22Rv1 (cell line): ENCODE measurements around the gene CCDC201.
A peak's percentile ranks its signal among the peaks of the same experiment; 100 is the strongest.

Source experiments
- H3K27ac ChIP-seq: fragments of 450-650 bp; 2 replicates; pipeline ENCODE4 v1.5.1; 2017
- CTCF ChIP-seq: fragments of 450-650 bp; IDR thresholded peaks from 2 replicates; pipeline ENCODE4 v1.5.1; 2017; ENCODE audit warnings: mild to moderate bottlenecking
- ZFX ChIP-seq: fragments of 450-650 bp; IDR thresholded peaks from 2 replicates; pipeline ENCODE4 v1.6.1; 2017; ENCODE audit warnings: antibody characterized with exemption, borderline replicate concordance

CCDC201 gene

GRCh38 chr7:45893996-45894664 lies 21.2 kb upstream of the CCDC201 start:
- no peak overlapping the region for H3K27ac ChIP-seq
- TF ChIP-seq ZFX (no peak), CTCF (no peak)

DNA sequence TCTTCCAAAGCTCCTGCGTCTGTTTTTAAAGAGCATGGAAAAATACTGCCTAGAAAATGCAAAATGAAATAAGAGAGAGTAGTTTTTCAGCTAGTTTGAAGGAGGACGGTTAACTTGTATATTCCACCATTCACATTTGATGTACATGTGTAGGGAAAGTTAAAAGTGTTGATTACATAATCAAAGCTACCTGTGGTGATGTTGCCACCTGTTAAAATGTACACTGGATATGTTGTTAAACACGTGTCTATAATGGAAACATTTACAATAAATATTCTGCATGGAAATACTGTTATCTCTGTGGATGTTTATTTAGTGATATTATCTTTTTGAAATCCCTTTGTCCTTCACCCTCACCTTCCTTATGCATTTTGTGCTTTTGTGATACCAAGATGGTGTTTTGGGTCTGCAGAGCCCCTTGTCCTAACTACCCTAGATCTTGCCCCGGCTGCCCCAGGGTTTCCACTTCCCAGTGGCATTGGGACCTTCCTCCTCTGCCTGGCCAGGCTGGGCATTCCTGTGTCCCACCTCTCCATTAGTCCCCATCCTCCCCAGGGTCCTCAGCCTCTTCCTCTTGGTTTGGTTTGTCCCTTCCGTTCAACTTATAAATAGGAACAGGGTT lies 20.6 kb upstream of the CCDC201 start:
- TF ChIP-seq CTCF, result no peak
- no peak for TF ChIP-seq ZFX
- no peak overlapping the region for H3K27ac ChIP-seq

DNA sequence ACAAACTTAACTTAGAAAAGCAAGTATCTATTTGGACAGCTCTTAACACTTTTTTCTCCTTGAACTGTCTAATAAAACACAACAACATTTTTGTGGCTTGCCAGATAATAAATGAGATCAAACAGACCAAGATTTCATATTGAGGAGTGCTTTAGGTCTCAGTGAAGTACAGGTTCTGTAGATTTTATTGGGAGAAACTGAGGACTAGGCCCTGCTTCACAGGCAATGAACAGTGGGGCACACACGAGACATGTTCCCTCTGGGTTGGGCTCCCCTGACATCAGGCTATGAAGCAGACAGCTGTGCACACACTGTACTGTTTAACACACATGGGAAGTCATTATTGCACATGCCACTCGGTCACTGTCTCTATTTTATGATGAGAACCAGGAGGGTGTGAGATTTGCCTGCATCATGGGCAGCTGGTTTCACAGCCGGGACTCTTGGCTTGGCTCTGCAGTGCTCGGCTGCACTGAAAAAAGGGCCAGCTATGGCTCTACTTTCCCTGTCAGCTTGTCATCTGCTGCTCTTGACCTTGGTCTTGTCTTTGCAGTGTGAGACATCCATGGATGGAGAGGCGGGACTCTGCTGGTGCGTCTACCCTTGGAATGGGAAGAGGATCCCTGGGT lies 19.6 kb upstream of the CCDC201 start:
- TF ChIP-seq ZFX, result no peak
- no peak for TF ChIP-seq CTCF
- no peak overlapping the region for H3K27ac ChIP-seq

GRCh38 chr7:45891462-45892402 lies 18.9 kb upstream of the CCDC201 start:
- H3K27ac ChIP-seq, result no peak overlapping the region
- TF ChIP-seq CTCF, result peak; percentile 67
- no peak for TF ChIP-seq ZFX

GRCh38 chr7:45890902-45891461 lies 18.1 kb upstream of the CCDC201 start:
- no peak overlapping the region for H3K27ac ChIP-seq
- peak; percentile 95 for TF ChIP-seq CTCF
- no peak for TF ChIP-seq ZFX

DNA sequence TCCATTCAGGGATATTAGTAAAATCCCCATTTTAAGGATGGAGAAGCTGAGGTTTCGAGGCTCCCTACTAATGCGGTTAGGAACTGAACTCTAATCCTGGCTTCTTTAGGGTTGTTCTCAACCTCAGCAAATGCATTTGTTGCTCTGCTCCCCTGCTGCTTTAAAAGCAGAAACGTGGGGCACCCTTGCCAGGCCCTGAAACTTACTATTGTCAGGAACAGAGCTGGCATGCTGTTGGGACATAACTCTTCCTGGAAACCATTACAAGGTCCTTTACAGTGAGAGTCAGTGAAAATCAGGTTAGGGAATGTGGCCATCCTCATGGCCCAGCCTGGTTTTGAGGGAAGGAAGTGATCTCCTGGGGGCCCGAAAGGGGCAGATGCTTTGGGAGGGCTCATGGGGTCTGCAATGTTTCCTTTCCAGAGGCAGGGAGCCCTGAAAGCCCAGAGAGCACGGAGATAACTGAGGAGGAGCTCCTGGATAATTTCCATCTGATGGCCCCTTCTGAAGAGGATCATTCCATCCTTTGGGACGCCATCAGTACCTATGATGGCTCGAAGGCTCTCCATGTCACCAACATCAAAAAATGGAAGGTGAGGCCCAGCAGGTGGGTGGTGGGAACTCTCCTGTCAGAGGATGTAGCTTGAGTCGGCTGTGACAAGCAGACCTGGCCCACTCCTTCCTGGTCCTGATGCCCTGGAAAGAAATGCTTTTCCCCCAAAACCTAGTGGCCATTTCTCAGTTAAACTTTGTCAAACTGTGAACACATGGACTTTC lies 17.4 kb upstream of the CCDC201 start:
- no peak overlapping the region for H3K27ac ChIP-seq
- TF ChIP-seq CTCF, result no peak
- no peak for TF ChIP-seq ZFX
